Measurements from ENCODE around the gene SERPINA1. TPM values are rescaled to one million over a fixed set of nuclear protein-coding genes. Genes with fewer than 3 reads are reported as not detected.

The SERPINA1 gene
- total RNA-seq, 1 experiment from 2014 or later = 10.5 TPM

GRCh38 chr14:94364037-94364436, 24.4 kb downstream of the SERPINA1 start:
- ATAC-seq = no peak

GRCh38 chr14:94363151-94363624, 25.2 kb downstream of the SERPINA1 start:
- Histone ChIP-seq H3K4me3 (ENCODE audit: low read length) (no peak overlapping the region), H3K27me3 (ENCODE audit: low read length) (no peaks in the 10 kb centered on the region; the same call in 1 of the 2 replicates), H3K4me2 (ENCODE audit: low read length) (no peak overlapping the region), H3K4me1 (ENCODE audit: insufficient read depth, low read length) (no peaks in the 10 kb centered on the region), H3K36me3 (ENCODE audit: low read depth, low read length) (no peaks in the 10 kb centered on the region), H3K9me2 (replicated peaks; ENCODE audit: low read length) (no peaks in the 10 kb centered on the region), H3F3A (ENCODE audit: low read length, unreplicated experiment) (no peaks in the 10 kb centered on the region), H3K9ac (ENCODE audit: low read length) (no peak overlapping the region), H3K9me3 (ENCODE audit: low read length) (no peaks in the 10 kb centered on the region), H2AFZ (ENCODE audit: low read length) (no peak overlapping the region), H3K27ac (ENCODE audit: low read length) (no peak overlapping the region), H3K79me2 (ENCODE audit: low read length) (no peaks in the 10 kb centered on the region), H4K20me1 (ENCODE audit: low read length) (no peaks in the 10 kb centered on the region)
- CTCF ChIA-PET = no interaction called here
- DNase-seq (no peak), ATAC-seq (no peak)
- POLR2A ChIA-PET (ENCODE audit: unreplicated experiment) = no interaction called here
- intact Hi-C loops (cut with micrococcal nuclease) = no loop called here
- no TSS peak for BruUV-seq (replicated peaks)
- no peak for TF ChIP-seq EZH2 (IDR thresholded peaks at IDR 0.05; ENCODE audit: low read length, unreplicated experiment)
- no peak for TF ChIP-seq CTCF (conservative IDR thresholded peaks at IDR 0.05; ENCODE audit: low read depth, low read length)
- no peak for TF ChIP-seq EZH2phosphoT487 (IDR thresholded peaks at IDR 0.05; ENCODE audit: borderline replicate concordance, low read length)

More at GRCh38 chr14:94364037-94364436, 24.4 kb downstream of the SERPINA1 start:
- Histone ChIP-seq H3K27me3 (ENCODE audit: low read length) (no peaks in the 10 kb centered on the region; the same call in 1 of the 2 replicates), H3K79me2 (ENCODE audit: low read length) (no peaks in the 10 kb centered on the region), H3K4me2 (ENCODE audit: low read length) (no peak overlapping the region), H3K4me3 (ENCODE audit: low read length) (no peak overlapping the region), H3F3A (ENCODE audit: low read length, unreplicated experiment) (no peaks in the 10 kb centered on the region), H3K9me3 (ENCODE audit: low read length) (no peaks in the 10 kb centered on the region), H3K4me1 (ENCODE audit: insufficient read depth, low read length) (no peaks in the 10 kb centered on the region), H2AFZ (ENCODE audit: low read length) (no peak overlapping the region), H3K9me2 (replicated peaks; ENCODE audit: low read length) (no peaks in the 10 kb centered on the region), H3K9ac (ENCODE audit: low read length) (no peak overlapping the region), H3K36me3 (ENCODE audit: low read depth, low read length) (no peaks in the 10 kb centered on the region), H3K27ac (ENCODE audit: low read length) (no peak overlapping the region), H4K20me1 (ENCODE audit: low read length) (no peaks in the 10 kb centered on the region)
- BruUV-seq (replicated peaks) = no TSS peak
- no peak for DNase-seq
- CTCF ChIA-PET = no interaction called here
- POLR2A ChIA-PET (ENCODE audit: unreplicated experiment) = no interaction called here
- intact Hi-C loops (cut with micrococcal nuclease) = no loop called here
- TF ChIP-seq EZH2 (IDR thresholded peaks at IDR 0.05; ENCODE audit: low read length, unreplicated experiment) (no peak), EZH2phosphoT487 (IDR thresholded peaks at IDR 0.05; ENCODE audit: borderline replicate concordance, low read length) (no peak), CTCF (conservative IDR thresholded peaks at IDR 0.05; ENCODE audit: low read depth, low read length) (no peak)

GRCh38 chr14:94362614-94363133, 25.7 kb downstream of the SERPINA1 start:
- BruUV-seq (replicated peaks) = no TSS peak
- no peak for DNase-seq
- CTCF ChIA-PET = no interaction called here

More at GRCh38 chr14:94362614-94363133, 25.7 kb downstream of the SERPINA1 start:
- Histone ChIP-seq H2AFZ (ENCODE audit: low read length) (no peak overlapping the region), H3K4me3 (ENCODE audit: low read length) (no peak overlapping the region), H4K20me1 (ENCODE audit: low read length) (no peaks in the 10 kb centered on the region), H3K27ac (ENCODE audit: low read length) (no peak overlapping the region), H3K9ac (ENCODE audit: low read length) (no peak overlapping the region), H3F3A (ENCODE audit: low read length, unreplicated experiment) (no peaks in the 10 kb centered on the region), H3K4me2 (ENCODE audit: low read length) (no peak overlapping the region), H3K27me3 (ENCODE audit: low read length) (no peaks in the 10 kb centered on the region; the same call in 1 of the 2 replicates), H3K4me1 (ENCODE audit: insufficient read depth, low read length) (no peaks in the 10 kb centered on the region), H3K9me3 (ENCODE audit: low read length) (no peaks in the 10 kb centered on the region), H3K9me2 (replicated peaks; ENCODE audit: low read length) (no peaks in the 10 kb centered on the region), H3K79me2 (ENCODE audit: low read length) (no peaks in the 10 kb centered on the region), H3K36me3 (ENCODE audit: low read depth, low read length) (no peaks in the 10 kb centered on the region)
- intact Hi-C loops (cut with micrococcal nuclease) = no loop called here
- TF ChIP-seq EZH2 (IDR thresholded peaks at IDR 0.05; ENCODE audit: low read length, unreplicated experiment) = no peak
- TF ChIP-seq CTCF (conservative IDR thresholded peaks at IDR 0.05; ENCODE audit: low read depth, low read length) = no peak
- no peak for TF ChIP-seq EZH2phosphoT487 (IDR thresholded peaks at IDR 0.05; ENCODE audit: borderline replicate concordance, low read length)
- POLR2A ChIA-PET (ENCODE audit: unreplicated experiment) = no interaction called here
- no peak for ATAC-seq
